Sigmoid colon (tissue), 7 donors: ENCODE results near the gene GEMIN4. TPM values are rescaled to one million over a fixed set of nuclear protein-coding genes. Genes with fewer than 3 reads are reported as not detected.
"Not testable (repeated sequence)": the region's sequence is repeated elsewhere in the genome, so short reads cannot be mapped to it uniquely, and the experiment has no call there.

Source experiments
- DNase-seq: peaks from one replicate; pipeline ENCODE4 v3.0.0-alpha.2; 2019
- H3K27ac ChIP-seq, 4 donors: fragments of 200-600 bp; sonication (generic); one replicate each; pipeline ENCODE4 v1.5.1; 2016 to 2019; ENCODE audit warnings: mild to moderate bottlenecking in 1 of 4
- H3K27me3 ChIP-seq, 3 donors: fragments of 200-600 bp; sonication (generic); one replicate each; pipeline ENCODE4 v1.5.1; 2019; ENCODE audit warnings: mild to moderate bottlenecking in 1 of 3
- H3K36me3 ChIP-seq, 4 donors: fragments of 200-600 bp; sonication (generic); one replicate each; pipeline ENCODE4 v1.5.1; 2016 to 2019
- H3K4me1 ChIP-seq, 4 donors: fragments of 200-600 bp; sonication (generic); one replicate each; pipeline ENCODE4 v1.5.1; 2017 to 2019
- H3K4me3 ChIP-seq, 4 donors: fragments of 200-600 bp; sonication (generic); one replicate each; pipeline ENCODE4 v1.5.1; 2017 to 2019; ENCODE audit warnings: mild to moderate bottlenecking in 2 of 4, moderate library complexity in 1 of 4
- H3K9me3 ChIP-seq, 4 donors: fragments of 200-600 bp in 3 of 4; sonication (generic) in 3 of 4; one replicate each; pipeline versions ENCODE4 v1.5.1 to v1.6.1; 2013 to 2019
- CTCF ChIP-seq, 4 experiments: fragments of 450-650 bp in 3 of 4; fragments of 200-600 bp in 1 of 4; IDR thresholded peaks; one replicate each; pipeline ENCODE4 v1.5.1; 2016 to 2019; ENCODE audit warnings: antibody characterized with exemption in 4 of 4, mild to moderate bottlenecking in 3 of 4, moderate library complexity in 2 of 4
- EP300 ChIP-seq, 4 donors: sonication (generic); formaldehyde crosslinking; IDR thresholded peaks; one replicate each; pipeline ENCODE4 v1.6.1; 2017; ENCODE audit warnings: antibody characterized with exemption in 4 of 4
- POLR2A ChIP-seq, 2 donors: fragments of 450-650 bp; IDR thresholded peaks; one replicate each; pipeline ENCODE4 v1.6.1; 2016; ENCODE audit warnings: antibody characterized with exemption in 2 of 2, mild to moderate bottlenecking in 2 of 2, moderate library complexity in 2 of 2
- POLR2AphosphoS5 ChIP-seq, 4 donors: sonication (generic); formaldehyde crosslinking; IDR thresholded peaks; one replicate each; pipeline ENCODE4 v1.6.1; 2017; ENCODE audit warnings: antibody characterized with exemption in 4 of 4
- WGBS, 2 donors: extraction: QIAGEN DNeasy Blood & Tissue Kit; methylation state at CpG; one replicate each; pipeline ENCODE4 v1.1.7; 2013; 5-methylcytosine and 5-hydroxymethylcytosine counted together
- intact Hi-C: fragments of 100-400 bp; cut with DNase I; formaldehyde crosslinking; loops from one replicate; pipeline ENCODE4 v1.15.1; 2023
- polyA plus RNA-seq, 3 donors: library from polyadenylated mRNA; stranded (reverse); fragments of 200-250 nt; gene quantifications; one replicate each; pipeline ENCODE4 v1.2.3, GENCODE V29; 2013
- total RNA-seq, 4 donors: library from RNA; depleted of rRNA; stranded (reverse); fragments of >200 nt; gene quantifications; one replicate each; pipeline ENCODE4 v1.1.0, GENCODE V29; 2016
- donor health status: healthy with polysubstance abuse.
- donor health status: Bipolar disorder and iron deficiency.
- donor health status: healthy.

The GEMIN4 gene
- total and polyA plus RNA-seq, 7 donors, result 3.0 to 19.4 (median 14.0) TPM

- peak overlapping the region in 3 of 4 donors; percentile 18 to 31 (median 19) for H3K4me3 ChIP-seq
- no peaks in the 10 kb centered on the region for H3K9me3 ChIP-seq
- H3K27me3 ChIP-seq, result no peaks in the 10 kb centered on the region
- peaks cover 13 to 39% (median 16%) of the 10 kb centered on the region in 4 donors for H3K36me3 ChIP-seq
- DNase-seq, result no peak
- intact Hi-C loops, result loop anchor here (1.0 to 10.0 kb wide), 3 partner anchors 52 to 260 kb away; no protein-coding TSS in a partner anchor
- peaks cover 0 to 28% (median 23%) of the 10 kb centered on the region in 4 donors for H3K4me1 ChIP-seq
- H3K27ac ChIP-seq, result peak overlapping the region; percentile 67 to 78 (median 75)
- 69 to 77% methylated on average over 14 of the region's 14 CpGs for WGBS, 2 donors
- no peak for TF ChIP-seq POLR2A (IDR thresholded peaks at IDR 0.05)
- peak in 1 of 4 donors; percentile 1 for TF ChIP-seq POLR2AphosphoS5 (IDR thresholded peaks at IDR 0.05)
- no peak for TF ChIP-seq CTCF (IDR thresholded peaks at IDR 0.05)
- no peak for TF ChIP-seq EP300 (IDR thresholded peaks at IDR 0.05)
Measured at GRCh38 chr17:795276-795675, 43.2 kb upstream of the GEMIN4 start.

- Histone ChIP-seq H3K27ac (peak overlapping the region; percentile 67 to 78 (median 75)), H3K27me3 (no peaks in the 10 kb centered on the region), H3K4me3 (peak overlapping the region in 3 of 4 donors; percentile 18 to 31 (median 19)), H3K9me3 (no peaks in the 10 kb centered on the region), H3K4me1 (peaks cover 0 to 32% (median 25%) of the 10 kb centered on the region in 4 donors), H3K36me3 (peaks cover 10 to 39% (median 13%) of the 10 kb centered on the region in 4 donors)
- intact Hi-C loops, result loop anchor here (1.0 to 10.0 kb wide), 3 partner anchors 52 to 260 kb away; no protein-coding TSS in a partner anchor
- WGBS, 2 donors, result 11 to 18% methylated on average over 18 of the region's 18 CpGs
- peak; percentile 94 for DNase-seq
- TF ChIP-seq CTCF (IDR thresholded peaks at IDR 0.05), result peak; percentile 66 to 82 (median 78)
- peak; percentile 33 to 75 (median 48) for TF ChIP-seq POLR2AphosphoS5 (IDR thresholded peaks at IDR 0.05)
- TF ChIP-seq POLR2A (IDR thresholded peaks at IDR 0.05), result no peak
- TF ChIP-seq EP300 (IDR thresholded peaks at IDR 0.05), result no peak
Measured at GRCh38 chr17:794876-795275, 42.8 kb upstream of the GEMIN4 start.

- peak overlapping the region in 1 of 4 donors; percentile 35 for H3K27ac ChIP-seq
- intact Hi-C loops, result loop anchor here (10.0 kb wide), 1 partner anchor 263 kb away; no protein-coding TSS in a partner anchor
- peaks cover 0 to 34% (median 25%) of the 10 kb centered on the region in 4 donors for H3K4me1 ChIP-seq
- WGBS, 2 donors, result 80 to 81% methylated on average over 9 of the region's 9 CpGs
- no peaks in the 10 kb centered on the region for H3K9me3 ChIP-seq
- no peak overlapping the region for H3K4me3 ChIP-seq
- peak; percentile 43 for DNase-seq
- no peak for TF ChIP-seq CTCF (IDR thresholded peaks at IDR 0.05)
- TF ChIP-seq POLR2AphosphoS5 (IDR thresholded peaks at IDR 0.05), result peak in 1 of 4 donors; percentile 9
- peaks cover 20 to 54% (median 21%) of the 10 kb centered on the region in 4 donors for H3K36me3 ChIP-seq
- no peaks in the 10 kb centered on the region for H3K27me3 ChIP-seq
Measured at GRCh38 chr17:792277-792676, 40.2 kb upstream of the GEMIN4 start.

GRCh38 chr17:791829-792228 lies 39.8 kb upstream of the GEMIN4 start:
- DNase-seq, result peak; percentile 66
- no peak for TF ChIP-seq POLR2AphosphoS5 (IDR thresholded peaks at IDR 0.05)
- no peak for TF ChIP-seq EP300 (IDR thresholded peaks at IDR 0.05)
- Histone ChIP-seq H3K27me3 (no peaks in the 10 kb centered on the region), H3K27ac (peak overlapping the region in 1 of 4 donors; percentile 35), H3K36me3 (peaks cover 20 to 56% (median 21%) of the 10 kb centered on the region in 4 donors), H3K4me1 (peaks cover 0 to 34% (median 25%) of the 10 kb centered on the region in 4 donors), H3K9me3 (no peaks in the 10 kb centered on the region), H3K4me3 (no peak overlapping the region)
- intact Hi-C loops, result loop anchor here (10.0 kb wide), 1 partner anchor 263 kb away; no protein-coding TSS in a partner anchor
- 91 to 92% methylated on average over 19 of the region's 19 CpGs for WGBS, 2 donors

GRCh38 chr17:790874-791247 lies 38.8 kb upstream of the GEMIN4 start:
- Histone ChIP-seq H3K36me3 (peaks cover 20 to 56% (median 21%) of the 10 kb centered on the region in 4 donors), H3K27ac (peak overlapping the region in 2 of 4 donors; percentile 8 to 14)
- 92 to 93% methylated on average over 10 of the region's 12 CpGs for WGBS, 2 donors

More at GRCh38 chr17:790874-791247, 38.8 kb upstream of the GEMIN4 start:
- not testable (repeated sequence) for H3K4me3 ChIP-seq, H3K9me3 ChIP-seq, H3K27me3 ChIP-seq
- H3K4me1 ChIP-seq, result peaks cover 0 to 34% (median 25%) of the 10 kb centered on the region in 4 donors
- DNase-seq, result peak; percentile 62
- intact Hi-C loops, result loop anchor here (10.0 kb wide), 1 partner anchor 264 kb away; no protein-coding TSS in a partner anchor
